CD1c-positive myeloid dendritic cell (primary cell): ENCODE measurements around the gene LRP1.

ENCODE experiments used
- DNase-seq: peaks from one replicate; pipeline ENCODE4 v3.0.0-alpha.2; 2016; ENCODE audit errors: extremely low spot score

The LRP1 gene

DNA sequence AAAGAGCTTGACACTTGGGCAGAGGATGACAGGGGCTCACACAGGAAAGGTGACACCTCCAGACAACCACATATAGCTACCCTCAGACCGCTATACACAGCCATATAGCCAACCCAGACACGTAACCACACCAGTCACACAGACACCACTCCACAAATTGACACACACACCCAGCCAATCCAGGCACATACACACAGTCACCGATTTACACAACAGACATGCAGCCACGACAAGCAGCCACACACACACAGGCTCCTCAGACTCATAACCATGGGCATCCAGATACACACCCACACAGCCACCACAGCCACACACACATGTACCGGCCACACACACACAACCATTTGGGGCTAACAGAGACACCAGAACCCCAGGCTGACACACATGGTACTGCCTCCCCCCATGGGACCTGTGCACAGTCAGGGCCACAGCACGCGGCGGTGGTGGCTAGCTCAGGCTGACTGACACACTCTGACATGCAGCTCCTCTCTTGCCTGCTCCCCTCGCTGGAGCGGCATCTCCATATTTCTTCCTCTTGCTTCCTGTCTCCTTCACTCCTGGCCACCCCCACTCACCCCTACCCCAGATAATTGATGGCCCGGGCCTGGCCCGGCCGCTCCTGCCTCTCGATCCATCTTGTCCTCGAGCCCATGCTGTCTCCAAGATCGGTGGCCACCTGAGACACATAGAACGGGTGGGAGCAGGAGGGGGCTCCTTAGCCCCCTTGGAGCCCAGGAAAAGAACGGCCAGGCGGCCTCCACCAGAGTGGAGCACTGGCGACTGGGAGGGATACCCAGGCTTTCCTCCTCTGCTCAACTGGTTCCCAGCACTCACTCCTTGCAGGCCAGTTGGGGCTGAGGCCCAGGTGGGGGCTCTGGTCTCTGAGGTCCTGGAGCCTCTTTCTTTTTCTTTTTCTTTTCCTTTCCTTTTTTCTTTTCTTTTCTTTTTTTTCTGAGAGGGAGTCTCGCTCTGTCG lies 95.2 kb downstream of the LRP1 start:
- no peak for DNase-seq

DNA sequence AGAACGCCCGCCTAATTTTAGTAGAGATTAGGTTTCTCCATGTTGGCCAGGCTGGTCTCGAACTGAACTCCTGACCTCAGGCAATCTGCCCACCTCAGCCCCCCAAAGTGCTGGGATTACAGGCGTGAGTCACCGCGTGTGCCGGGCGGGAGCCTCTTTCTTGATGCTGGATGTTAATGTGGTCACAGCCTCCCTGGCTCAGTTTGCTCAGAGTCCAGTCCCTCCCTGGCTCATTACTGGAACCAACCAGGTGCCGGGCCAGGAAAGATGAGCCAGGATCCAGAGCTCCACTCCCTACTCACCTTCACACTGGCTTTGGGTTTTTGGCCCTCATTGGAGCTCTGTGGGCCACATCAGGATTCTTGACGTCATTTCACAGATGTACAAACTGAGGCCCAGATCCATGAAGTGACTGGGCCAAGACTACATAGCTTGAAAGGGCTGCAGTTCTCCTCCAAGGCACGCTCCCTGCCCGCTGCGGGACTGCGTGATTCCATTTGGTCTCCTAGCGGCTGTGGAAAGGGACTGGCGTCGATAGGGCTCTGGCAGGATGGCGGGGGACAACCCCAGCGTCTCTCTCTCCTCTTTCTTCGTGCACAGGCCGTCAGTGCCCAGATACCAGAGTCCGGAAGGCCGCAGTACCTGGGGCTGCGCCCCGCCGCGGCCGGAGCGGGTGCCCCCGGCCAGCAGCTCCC lies 96.1 kb downstream of the LRP1 start:
- DNase-seq, result no peak

DNA sequence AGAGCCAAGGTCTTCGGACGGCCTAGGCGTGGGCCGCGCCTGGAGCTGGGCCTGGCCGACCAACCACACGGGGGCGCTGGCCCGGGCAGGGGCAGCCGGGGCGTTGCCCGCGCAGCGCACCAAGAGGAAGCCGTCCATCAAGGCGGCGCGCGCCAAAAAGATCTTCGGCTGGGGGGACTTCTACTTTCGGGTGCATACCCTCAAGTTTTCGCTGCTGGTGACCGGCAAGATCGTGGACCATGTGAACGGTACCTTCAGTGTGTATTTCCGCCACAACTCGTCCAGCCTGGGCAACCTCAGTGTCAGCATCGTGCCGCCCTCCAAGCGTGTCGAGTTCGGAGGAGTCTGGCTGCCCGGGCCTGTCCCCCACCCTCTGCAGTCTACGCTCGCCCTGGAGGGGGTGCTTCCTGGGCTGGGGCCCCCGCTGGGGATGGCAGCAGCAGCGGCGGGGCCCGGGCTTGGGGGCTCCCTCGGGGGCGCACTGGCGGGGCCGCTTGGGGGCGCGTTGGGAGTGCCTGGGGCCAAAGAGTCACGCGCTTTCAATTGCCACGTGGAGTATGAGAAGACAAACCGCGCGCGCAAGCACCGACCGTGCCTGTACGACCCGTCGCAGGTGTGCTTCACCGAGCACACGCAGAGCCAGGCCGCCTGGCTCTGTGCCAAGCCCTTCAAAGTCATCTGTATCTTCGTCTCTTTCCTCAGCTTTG lies 96.8 kb downstream of the LRP1 start:
- peak; percentile 86 for DNase-seq

GRCh38 chr12:57225680-57226210 lies 97.5 kb downstream of the LRP1 start:
- DNase-seq, result no peak

DNA sequence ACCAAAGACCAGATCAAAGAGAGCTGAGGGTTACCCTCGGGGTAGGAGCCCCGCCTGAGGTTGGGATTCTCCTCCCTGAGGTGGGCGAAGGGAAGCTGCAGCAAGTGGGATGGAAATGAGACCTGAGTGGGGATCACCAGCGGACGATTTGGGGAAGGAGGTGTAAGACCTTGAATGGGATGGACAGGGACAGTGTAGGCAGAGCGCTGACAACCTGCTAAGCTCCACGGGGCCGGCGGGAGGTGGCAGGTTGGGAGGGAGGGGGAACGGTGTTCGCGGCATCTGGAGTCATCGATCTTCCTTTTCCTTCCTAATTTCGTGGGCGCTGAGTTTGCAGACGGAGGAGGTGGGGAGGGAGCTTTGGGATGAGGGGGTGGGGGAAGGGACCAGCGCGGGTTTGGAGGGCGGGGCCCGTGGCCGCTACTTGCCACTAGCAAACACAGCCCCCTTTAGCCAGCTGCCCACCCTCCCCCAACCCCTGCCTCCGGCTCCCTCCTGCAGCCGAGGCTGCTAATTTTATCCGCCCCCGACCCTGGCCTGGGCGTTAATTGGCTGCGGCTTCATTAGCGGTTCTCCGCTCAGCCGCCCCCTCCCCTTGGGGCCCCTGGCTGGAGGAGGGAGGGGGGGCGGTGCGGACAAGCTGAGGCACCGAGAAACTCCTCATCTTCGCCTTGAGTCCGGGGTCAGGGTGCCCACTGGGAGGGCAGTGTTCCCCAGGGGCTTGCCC lies 98.5 kb downstream of the LRP1 start:
- DNase-seq, result no peak

- DNase-seq, result no peak
These were observed 99.2 kb downstream of the LRP1 start for GRCh38 chr12:57227315-57228115.

DNA sequence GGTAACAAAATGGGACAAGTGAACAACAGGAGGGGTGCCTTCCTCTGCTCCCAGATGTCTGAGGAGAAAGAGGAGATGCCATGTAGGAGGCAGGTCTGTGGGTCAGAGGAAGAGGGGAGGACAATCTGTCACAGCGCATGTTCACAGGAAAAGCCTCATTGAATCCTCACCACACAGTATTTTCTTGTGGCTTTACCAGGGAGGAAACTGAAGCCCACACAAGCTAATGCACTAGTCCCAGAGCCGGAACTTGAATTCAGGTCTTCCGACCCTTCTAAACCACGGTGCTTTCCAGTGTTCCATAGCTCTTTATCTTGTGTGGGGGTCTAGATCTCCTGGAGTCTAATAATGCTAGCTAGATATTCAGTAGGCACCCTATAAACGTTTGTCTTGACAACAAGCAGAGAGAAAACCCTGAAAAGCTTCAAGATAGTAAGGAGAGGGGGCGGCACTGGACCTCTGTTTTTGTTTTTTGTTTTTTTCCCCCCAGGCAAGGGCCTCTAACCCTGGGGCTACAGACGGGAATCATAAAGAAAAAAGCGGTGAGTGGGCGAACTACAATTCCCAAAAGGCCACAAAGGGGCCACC lies 100.9 kb downstream of the LRP1 start:
- peak; percentile 57 for DNase-seq

DNA sequence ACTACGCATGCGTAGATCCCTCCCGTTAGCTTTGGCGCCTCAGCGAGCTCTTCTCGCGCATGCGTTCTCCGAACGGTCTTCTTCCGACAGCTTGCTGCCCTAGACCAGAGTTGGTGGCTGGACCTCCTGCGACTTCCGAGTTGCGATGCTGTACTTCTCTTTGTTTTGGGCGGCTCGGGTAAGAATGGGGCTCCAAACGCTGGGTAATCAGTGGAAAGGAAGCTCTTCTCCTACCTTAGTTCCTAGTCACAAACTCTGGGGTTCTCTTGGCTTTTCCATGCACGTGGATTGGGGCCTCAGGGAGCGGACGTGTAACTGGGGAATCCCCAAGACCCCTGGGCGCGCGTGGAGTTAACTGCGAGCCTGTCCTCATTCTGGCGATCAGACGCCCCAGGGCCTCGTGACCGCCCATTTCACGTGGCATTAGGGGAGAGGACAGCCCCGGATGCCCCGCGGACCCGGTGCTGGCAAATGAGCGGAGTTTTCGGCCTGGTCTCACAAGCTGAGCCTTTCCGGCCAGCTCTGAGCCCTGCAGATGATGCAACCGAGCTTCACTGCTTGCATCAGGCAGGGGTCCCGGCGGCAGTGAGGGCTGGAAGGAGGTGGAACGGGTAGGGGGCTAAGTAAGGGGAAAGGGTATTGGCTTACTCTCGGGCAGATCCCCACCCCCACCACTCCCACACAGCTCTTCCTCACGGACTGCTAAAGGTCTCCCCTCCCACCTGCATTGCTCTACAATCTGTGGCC lies 101.5 kb downstream of the LRP1 start, which contains the start of gene SHMT2:
Gene SHMT2 (plus strand): TSS at position 78 of the 747 bp plus-strand sequence. CDS start 68 bp downstream, at position 146.
- peak; percentile 98 for DNase-seq

GRCh38 chr12:57230381-57231155 lies 102.3 kb downstream of the LRP1 start:
- DNase-seq, result no peak

DNA sequence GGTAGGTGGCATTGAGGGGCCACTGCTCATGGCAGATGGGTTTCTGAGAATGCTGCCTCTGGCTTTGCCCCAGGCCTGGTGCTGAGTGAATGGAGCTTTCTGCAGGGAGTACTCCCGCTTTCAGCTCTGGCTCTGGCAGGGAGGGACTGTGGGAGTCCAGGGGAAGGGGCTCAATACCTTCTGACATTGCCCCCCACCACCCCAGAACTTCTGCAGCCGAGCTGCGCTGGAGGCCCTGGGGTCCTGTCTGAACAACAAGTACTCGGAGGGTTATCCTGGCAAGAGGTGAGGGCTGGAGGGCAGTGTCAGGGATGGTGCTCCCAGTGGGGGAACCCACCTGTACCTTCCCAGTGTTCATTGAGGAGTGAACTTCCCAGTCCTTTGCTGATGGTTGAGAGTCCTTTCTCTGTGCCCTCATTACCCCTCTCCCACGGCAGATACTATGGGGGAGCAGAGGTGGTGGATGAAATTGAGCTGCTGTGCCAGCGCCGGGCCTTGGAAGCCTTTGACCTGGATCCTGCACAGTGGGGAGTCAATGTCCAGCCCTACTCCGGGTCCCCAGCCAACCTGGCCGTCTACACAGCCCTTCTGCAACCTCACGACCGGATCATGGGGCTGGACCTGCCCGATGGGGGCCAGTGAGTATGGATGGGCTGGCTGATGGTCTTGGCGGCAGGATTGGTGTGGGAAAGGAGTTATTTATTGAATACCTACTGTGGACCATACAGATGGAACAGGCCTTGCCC lies 103.2 kb downstream of the LRP1 start:
- DNase-seq, result no peak

DNA sequence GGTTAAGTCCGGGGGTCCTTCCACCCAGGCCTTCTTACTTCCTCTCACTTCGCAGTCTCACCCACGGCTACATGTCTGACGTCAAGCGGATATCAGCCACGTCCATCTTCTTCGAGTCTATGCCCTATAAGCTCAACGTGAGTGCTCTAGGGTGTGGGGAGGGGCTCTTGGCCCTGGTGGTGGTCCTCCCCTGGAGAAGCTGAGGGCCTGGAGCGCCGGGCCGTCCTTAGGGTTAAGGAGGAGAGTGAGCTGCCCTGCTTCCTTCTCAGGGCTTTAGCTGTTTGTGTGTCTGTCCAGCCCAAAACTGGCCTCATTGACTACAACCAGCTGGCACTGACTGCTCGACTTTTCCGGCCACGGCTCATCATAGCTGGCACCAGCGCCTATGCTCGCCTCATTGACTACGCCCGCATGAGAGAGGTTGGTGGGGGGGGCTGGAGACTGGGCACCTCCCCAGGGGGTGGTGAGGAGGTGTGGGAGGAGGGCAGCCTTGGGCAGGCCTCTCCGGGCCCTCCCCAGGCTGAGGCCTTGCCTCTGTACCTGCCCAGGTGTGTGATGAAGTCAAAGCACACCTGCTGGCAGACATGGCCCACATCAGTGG lies 104.0 kb downstream of the LRP1 start:
- no peak for DNase-seq

GRCh38 chr12:57233357-57234232 lies 105.3 kb downstream of the LRP1 start:
- peak; percentile 62 for DNase-seq

GRCh38 chr12:57234233-57234570 lies 105.9 kb downstream of the LRP1 start:
- no peak for DNase-seq

DNA sequence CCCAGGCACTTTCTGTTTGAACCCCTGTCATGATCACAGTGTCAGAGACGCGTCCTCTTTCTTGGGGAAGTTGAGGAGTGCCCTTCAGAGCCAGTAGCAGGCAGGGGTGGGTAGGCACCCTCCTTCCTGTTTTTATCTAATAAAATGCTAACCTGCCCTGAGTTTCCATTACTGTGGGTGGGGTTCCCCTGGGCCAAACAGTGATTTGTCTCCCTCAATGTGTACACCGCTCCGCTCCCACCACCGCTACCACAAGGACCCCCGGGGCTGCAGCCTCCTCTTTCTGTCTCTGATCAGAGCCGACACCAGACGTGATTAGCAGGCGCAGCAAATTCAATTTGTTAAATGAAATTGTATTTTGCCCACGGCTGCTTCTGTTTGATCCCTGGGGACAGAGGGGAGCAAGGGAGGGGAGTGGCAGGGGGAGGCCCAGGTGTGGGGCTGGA lies 106.3 kb downstream of the LRP1 start:
- DNase-seq, result peak; percentile 79

- no peak for DNase-seq
These were observed 106.9 kb downstream of the LRP1 start for GRCh38 chr12:57235017-57235727.

- no peak for DNase-seq
These were observed 107.4 kb downstream of the LRP1 start for GRCh38 chr12:57235728-57236131.
